Measurements from ENCODE around the gene NEIL1.

DNA sequence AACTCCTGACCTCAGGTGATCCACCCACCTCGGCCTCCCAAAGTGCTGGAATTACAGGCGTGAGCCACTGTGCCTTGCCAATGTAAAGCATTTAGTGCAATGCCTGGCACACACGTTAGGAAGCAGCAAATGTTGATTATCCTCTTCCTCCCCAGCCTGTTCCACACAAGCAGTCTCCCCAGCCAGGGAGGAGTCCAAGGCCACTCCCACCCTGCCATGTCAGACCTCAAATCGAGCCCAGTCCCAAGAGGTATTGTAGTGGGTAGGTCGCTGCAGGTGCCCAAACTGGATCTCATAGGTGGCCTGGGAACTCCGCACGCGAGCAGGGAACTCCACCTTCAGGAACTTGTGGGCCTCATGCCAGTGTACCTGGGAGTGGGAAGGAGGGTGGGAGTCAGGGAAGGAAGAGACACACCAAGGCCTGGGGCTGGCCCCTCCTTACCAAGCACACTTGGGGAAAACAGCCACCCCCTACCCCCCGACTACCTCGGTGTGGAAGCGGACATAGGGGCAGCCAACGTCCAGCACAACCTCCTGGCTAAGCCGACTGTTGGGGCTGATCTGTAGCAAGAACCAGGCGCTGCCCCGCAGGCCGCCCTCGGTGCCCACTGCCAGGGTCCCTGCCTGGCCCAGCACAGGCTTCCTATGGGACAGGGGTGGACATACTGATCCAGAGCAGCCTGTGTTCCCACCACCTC lies 11.3 kb downstream of the NEIL1 start:
- no peak for TF ChIP-seq POLR2AphosphoS5 (IDR thresholded peaks at IDR 0.05)
- TF ChIP-seq, protein P1, sequence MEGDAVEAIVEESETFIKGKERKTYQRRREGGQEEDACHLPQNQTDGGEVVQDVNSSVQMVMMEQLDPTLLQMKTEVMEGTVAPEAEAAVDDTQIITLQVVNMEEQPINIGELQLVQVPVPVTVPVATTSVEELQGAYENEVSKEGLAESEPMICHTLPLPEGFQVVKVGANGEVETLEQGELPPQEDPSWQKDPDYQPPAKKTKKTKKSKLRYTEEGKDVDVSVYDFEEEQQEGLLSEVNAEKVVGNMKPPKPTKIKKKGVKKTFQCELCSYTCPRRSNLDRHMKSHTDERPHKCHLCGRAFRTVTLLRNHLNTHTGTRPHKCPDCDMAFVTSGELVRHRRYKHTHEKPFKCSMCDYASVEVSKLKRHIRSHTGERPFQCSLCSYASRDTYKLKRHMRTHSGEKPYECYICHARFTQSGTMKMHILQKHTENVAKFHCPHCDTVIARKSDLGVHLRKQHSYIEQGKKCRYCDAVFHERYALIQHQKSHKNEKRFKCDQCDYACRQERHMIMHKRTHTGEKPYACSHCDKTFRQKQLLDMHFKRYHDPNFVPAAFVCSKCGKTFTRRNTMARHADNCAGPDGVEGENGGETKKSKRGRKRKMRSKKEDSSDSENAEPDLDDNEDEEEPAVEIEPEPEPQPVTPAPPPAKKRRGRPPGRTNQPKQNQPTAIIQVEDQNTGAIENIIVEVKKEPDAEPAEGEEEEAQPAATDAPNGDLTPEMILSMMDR (IDR thresholded peaks at IDR 0.05), result no peak
